HEK293T (cell line): ENCODE results near the gene PHACTR3.

ENCODE experiments used
- CTCF ChIA-PET: fragments of 350-600 bp; formaldehyde crosslinking; extraction: SDS; loops from one replicate; lab custom pipeline; 2021; ENCODE audit warnings: antibody characterized with exemption, inconsistent platforms; lab: Yijun Ruan, JAX
- POLR2A ChIA-PET: fragments of 350-600 bp; formaldehyde crosslinking; extraction: SDS; loops from one replicate; lab custom pipeline; 2020; ENCODE audit warnings: antibody characterized with exemption, inconsistent platforms; lab: Yijun Ruan, JAX
- DNase-seq: peaks from one replicate; pipeline ENCODE4 v3.0.0; 2012; ENCODE audit warnings: mixed read lengths; ENCODE audit errors: extremely low spot score
- ARNT ChIP-seq: fragments of 450-650 bp; IDR thresholded peaks from 2 replicates; pipeline ENCODE4 v1.6.1; 2017; ENCODE audit warnings: mild to moderate bottlenecking
- BHLHE40 ChIP-seq: fragments of 450-650 bp; IDR thresholded peaks from 2 replicates; pipeline ENCODE4 v1.6.1; 2016; ENCODE audit warnings: mild to moderate bottlenecking, moderate library complexity, borderline replicate concordance
- CTBP1 ChIP-seq: fragments of 450-650 bp; IDR thresholded peaks from 2 replicates; pipeline ENCODE4 v1.6.1; 2016; ENCODE audit warnings: borderline replicate concordance
- ELF4 ChIP-seq: fragments of 450-650 bp; IDR thresholded peaks from 2 replicates; pipeline ENCODE4 v1.6.1; 2017; ENCODE audit warnings: antibody characterized with exemption
- FOXA1 ChIP-seq: fragments of 450-650 bp; IDR thresholded peaks from 2 replicates; pipeline ENCODE4 v1.6.1; 2016; ENCODE audit warnings: mild to moderate bottlenecking
- FOXK2 ChIP-seq: fragments of 450-650 bp; IDR thresholded peaks from 2 replicates; pipeline ENCODE4 v1.6.1; 2016; ENCODE audit warnings: mild to moderate bottlenecking
- FOXM1 ChIP-seq: fragments of 450-650 bp; IDR thresholded peaks from 2 replicates; pipeline ENCODE4 v1.6.1; 2017; ENCODE audit warnings: mild to moderate bottlenecking, borderline replicate concordance
- HDGF ChIP-seq: fragments of 450-650 bp; IDR thresholded peaks from 2 replicates; pipeline ENCODE4 v1.6.1; 2017; ENCODE audit warnings: antibody characterized with exemption, borderline replicate concordance
- L3MBTL2 ChIP-seq: fragments of 450-650 bp; conservative IDR thresholded peaks from 2 replicates; pipeline ENCODE4 v1.6.1; 2016; ENCODE audit warnings: mild to moderate bottlenecking
- LEF1 ChIP-seq: fragments of 450-650 bp; IDR thresholded peaks from 2 replicates; pipeline ENCODE4 v1.6.1; 2017; ENCODE audit warnings: mild to moderate bottlenecking, borderline replicate concordance
- NFRKB ChIP-seq: fragments of 450-650 bp; IDR thresholded peaks from 2 replicates; pipeline ENCODE4 v1.6.1; 2016; ENCODE audit warnings: mild to moderate bottlenecking, moderate library complexity
- SP1 ChIP-seq: fragments of 450-650 bp; IDR thresholded peaks from 2 replicates; pipeline ENCODE4 v1.6.1; 2017
- SUZ12 ChIP-seq: fragments of 450-650 bp; IDR thresholded peaks from 2 replicates; pipeline ENCODE4 v1.6.1; 2016; ENCODE audit warnings: mild to moderate bottlenecking
- TARDBP ChIP-seq: fragments of 450-650 bp; IDR thresholded peaks from 2 replicates; pipeline ENCODE4 v1.6.1; 2016
- ZNF384 ChIP-seq: fragments of 450-650 bp; IDR thresholded peaks from 2 replicates; pipeline ENCODE4 v1.6.1; 2016
- TF ChIP-seq, protein P1 (sequence below): fragments of 450-650 bp; IDR thresholded peaks from 2 replicates; pipeline ENCODE4 v1.6.1; 2016

The PHACTR3 gene

GRCh38 chr20:59580146-59580946 is 24.0 kb upstream of the PHACTR3 start:
- DNase-seq = no peak
- ChIA-PET POLR2A (no interaction called here), CTCF (interaction anchor here (0.7 to 1.0 kb wide), 3 partner anchors 9 to 169 kb away, joined by 3 to 4 read pairs (median 3); no protein-coding TSS in a partner anchor)
- TF ChIP-seq, protein P1, sequence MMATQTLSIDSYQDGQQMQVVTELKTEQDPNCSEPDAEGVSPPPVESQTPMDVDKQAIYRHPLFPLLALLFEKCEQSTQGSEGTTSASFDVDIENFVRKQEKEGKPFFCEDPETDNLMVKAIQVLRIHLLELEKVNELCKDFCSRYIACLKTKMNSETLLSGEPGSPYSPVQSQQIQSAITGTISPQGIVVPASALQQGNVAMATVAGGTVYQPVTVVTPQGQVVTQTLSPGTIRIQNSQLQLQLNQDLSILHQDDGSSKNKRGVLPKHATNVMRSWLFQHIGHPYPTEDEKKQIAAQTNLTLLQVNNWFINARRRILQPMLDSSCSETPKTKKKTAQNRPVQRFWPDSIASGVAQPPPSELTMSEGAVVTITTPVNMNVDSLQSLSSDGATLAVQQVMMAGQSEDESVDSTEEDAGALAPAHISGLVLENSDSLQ = no peak
- no peak for TF ChIP-seq SP1
- no peak for TF ChIP-seq ELF4
- TF ChIP-seq SUZ12 = no peak
- TF ChIP-seq FOXK2 = no peak
- no peak for TF ChIP-seq BHLHE40
- no peak for TF ChIP-seq LEF1
- no peak for TF ChIP-seq ZNF384
- TF ChIP-seq CTBP1 = no peak
- TF ChIP-seq FOXA1 = no peak

- TF ChIP-seq FOXM1 (no peak), SP1 (no peak), TARDBP (no peak), FOXA1 (no peak), BHLHE40 (no peak), CTBP1 (no peak), ARNT (no peak), L3MBTL2 (no peak), NFRKB (no peak), SUZ12 (no peak), ZNF384 (no peak), HDGF (no peak), ELF4 (no peak), FOXK2 (no peak), LEF1 (no peak)
- TF ChIP-seq, protein P1 = no peak
- CTCF ChIA-PET = interaction anchor here (0.9 kb wide), 1 partner anchor 168 kb away, joined by 3 read pairs; no protein-coding TSS in a partner anchor
- no peak for DNase-seq
- POLR2A ChIA-PET = no interaction called here
These were observed 23.3 kb upstream of the PHACTR3 start for GRCh38 chr20:59580991-59581401.

DNA sequence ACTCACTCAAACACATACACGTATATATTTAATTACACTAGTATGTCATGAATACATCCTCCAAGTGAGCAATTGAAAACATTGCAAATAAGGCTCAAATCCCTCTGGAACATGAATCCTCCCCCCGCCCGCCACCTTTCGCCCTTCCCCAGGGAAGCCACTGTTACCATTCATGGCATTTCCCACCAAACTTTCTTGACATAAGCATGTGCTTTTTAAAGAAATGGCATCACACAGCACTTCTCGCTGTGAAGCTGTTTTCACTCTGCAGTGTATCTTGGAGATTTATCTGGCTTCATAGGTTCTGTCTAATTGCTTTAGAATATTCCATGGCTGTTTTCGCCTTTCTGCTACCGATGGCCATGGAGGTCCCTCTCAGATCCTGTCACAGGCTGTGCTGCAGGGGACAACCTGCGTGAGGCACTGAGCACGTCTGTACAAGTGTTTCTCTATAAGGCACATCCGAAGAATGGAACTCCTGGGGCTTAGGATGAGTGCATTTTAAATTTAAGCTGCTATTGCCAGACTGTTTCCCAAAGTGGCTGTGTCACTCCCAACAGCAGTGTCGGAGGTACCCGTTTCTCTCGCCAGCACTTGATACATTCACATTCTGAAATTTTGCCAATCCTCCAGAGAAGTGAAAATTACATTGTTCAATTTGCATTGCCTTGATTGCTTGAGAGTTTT is 22.2 kb upstream of the PHACTR3 start:
- TF ChIP-seq FOXA1 (no peak), LEF1 (no peak), ZNF384 (no peak), BHLHE40 (no peak), HDGF (no peak), TARDBP (no peak)
- CTCF ChIA-PET = interaction anchor here (0.6 kb wide), 1 partner anchor 57 kb away, joined by 3 read pairs; no protein-coding TSS in a partner anchor
- DNase-seq = no peak
- POLR2A ChIA-PET = no interaction called here

GRCh38 chr20:59583428-59584277 is 20.7 kb upstream of the PHACTR3 start:
- CTCF ChIA-PET = no interaction called here
- DNase-seq = no peak

GRCh38 chr20:59584278-59584925 is 19.9 kb upstream of the PHACTR3 start:
- no peak for DNase-seq
- TF ChIP-seq ZNF384 (no peak), NFRKB (no peak), FOXK2 (no peak), FOXM1 (no peak), HDGF (no peak), FOXA1 (no peak), TARDBP (no peak)
- ChIA-PET CTCF (no interaction called here), POLR2A (no interaction called here)

More at GRCh38 chr20:59583428-59584277, 20.7 kb upstream of the PHACTR3 start:
- POLR2A ChIA-PET = no interaction called here
- TF ChIP-seq ARNT = no peak
- no peak for TF ChIP-seq ELF4
- TF ChIP-seq TARDBP = no peak
- TF ChIP-seq BHLHE40 = no peak
- no peak for TF ChIP-seq NFRKB
- no peak for TF ChIP-seq FOXK2
- no peak for TF ChIP-seq FOXA1

DNA sequence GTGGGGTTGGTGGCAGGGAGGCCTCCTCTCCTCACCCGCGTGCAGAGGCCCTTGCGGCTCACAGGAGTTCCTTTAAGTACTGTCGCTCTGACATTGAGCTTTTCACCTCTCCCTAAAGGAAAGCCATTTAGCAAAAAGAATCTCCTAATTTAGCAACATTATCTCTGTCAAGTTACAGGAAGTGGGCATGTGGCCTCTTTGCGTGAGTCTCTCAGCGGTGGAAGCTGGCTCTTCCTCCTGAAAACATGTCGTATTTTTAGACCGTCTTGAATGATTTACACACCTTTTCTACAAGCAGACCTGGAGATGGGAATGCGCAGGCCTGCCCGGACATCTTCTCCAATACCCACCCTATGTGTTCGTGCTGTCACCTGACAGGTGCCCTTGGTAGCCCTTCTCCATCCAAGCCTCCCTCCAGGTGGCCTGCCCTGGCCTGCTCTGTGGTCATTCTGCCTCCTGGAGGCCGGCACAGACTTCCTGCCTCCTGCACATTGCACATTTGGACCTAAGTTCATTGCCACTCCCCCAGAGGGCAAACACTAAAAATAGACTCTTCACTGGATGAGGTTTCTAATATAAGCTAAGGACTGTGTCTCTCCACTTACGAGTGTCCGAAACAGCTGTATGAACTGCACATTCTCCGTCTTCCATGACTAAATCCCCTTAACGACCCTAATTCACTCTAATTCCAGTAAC is 18.5 kb upstream of the PHACTR3 start:
- DNase-seq = no peak
- POLR2A ChIA-PET = no interaction called here
- CTCF ChIA-PET = interaction anchor here (1.1 kb wide), 1 partner anchor 15 kb away, joined by 3 read pairs; no protein-coding TSS in a partner anchor
- TF ChIP-seq NFRKB = no peak
- TF ChIP-seq CTBP1 = no peak
- no peak for TF ChIP-seq HDGF
- TF ChIP-seq ZNF384 = no peak
- TF ChIP-seq L3MBTL2 = no peak
- TF ChIP-seq, protein P1 = no peak
- TF ChIP-seq FOXA1 = no peak
- no peak for TF ChIP-seq LEF1
- no peak for TF ChIP-seq FOXK2
- TF ChIP-seq FOXM1 = no peak
- no peak for TF ChIP-seq ARNT
